BJ (cell line): Measurements from ENCODE around the gene PIK3CD. TPM values are rescaled to one million over a fixed set of nuclear protein-coding genes. Genes with fewer than 3 reads are reported as not detected.

Experiments
- CTCF ChIA-PET: fragments of 350-600 bp; formaldehyde crosslinking; extraction: SDS; loops from one replicate; lab custom pipeline; 2021; ENCODE audit warnings: antibody characterized with exemption, inconsistent platforms; lab: Yijun Ruan, JAX
- POLR2A ChIA-PET: fragments of 300-600 bp; sonication (Branson Sonifier 250); formaldehyde crosslinking; extraction: SDS; loops from one replicate; lab custom pipeline; 2021; ENCODE audit warnings: antibody characterized with exemption; lab: Charles Lee
- DNase-seq: peaks from one replicate; pipeline ENCODE4 v3.0.0-alpha.2; 2011; ENCODE audit warnings: low read depth
- H3K27me3 ChIP-seq: 2 replicates; pipeline ENCODE4 v1.6.0; 2011; ENCODE audit warnings: low read length; ENCODE audit not compliant: control insufficient read depth, insufficient read depth
- H3K36me3 ChIP-seq: 2 replicates; pipeline ENCODE4 v1.5.1; 2011; ENCODE audit warnings: low read length; ENCODE audit not compliant: control insufficient read depth, insufficient read depth
- H3K4me3 ChIP-seq: 2 replicates; pipeline ENCODE4 v1.5.1; 2011; ENCODE audit warnings: low read depth, mild to moderate bottlenecking, control low read depth, low read length
- polyA plus RNA-seq: library from polyadenylated mRNA; depleted of rRNA; stranded (reverse); fragments of >200 nt; gene quantifications from 2 replicates; pipeline ENCODE4 v1.2.3, GENCODE V29; 2011; rRNA removed
- TF ChIP-seq, protein P1 (sequence below): IDR thresholded peaks from 2 replicates; pipeline ENCODE4 v1.5.1; 2011; ENCODE audit warnings: low read depth, mild to moderate bottlenecking, control low read depth, inconsistent platforms, low read length, moderate library complexity; ENCODE audit not compliant: insufficient read depth

Gene PIK3CD
- polyA plus RNA-seq, 1 experiment: 9.2 TPM

DNA sequence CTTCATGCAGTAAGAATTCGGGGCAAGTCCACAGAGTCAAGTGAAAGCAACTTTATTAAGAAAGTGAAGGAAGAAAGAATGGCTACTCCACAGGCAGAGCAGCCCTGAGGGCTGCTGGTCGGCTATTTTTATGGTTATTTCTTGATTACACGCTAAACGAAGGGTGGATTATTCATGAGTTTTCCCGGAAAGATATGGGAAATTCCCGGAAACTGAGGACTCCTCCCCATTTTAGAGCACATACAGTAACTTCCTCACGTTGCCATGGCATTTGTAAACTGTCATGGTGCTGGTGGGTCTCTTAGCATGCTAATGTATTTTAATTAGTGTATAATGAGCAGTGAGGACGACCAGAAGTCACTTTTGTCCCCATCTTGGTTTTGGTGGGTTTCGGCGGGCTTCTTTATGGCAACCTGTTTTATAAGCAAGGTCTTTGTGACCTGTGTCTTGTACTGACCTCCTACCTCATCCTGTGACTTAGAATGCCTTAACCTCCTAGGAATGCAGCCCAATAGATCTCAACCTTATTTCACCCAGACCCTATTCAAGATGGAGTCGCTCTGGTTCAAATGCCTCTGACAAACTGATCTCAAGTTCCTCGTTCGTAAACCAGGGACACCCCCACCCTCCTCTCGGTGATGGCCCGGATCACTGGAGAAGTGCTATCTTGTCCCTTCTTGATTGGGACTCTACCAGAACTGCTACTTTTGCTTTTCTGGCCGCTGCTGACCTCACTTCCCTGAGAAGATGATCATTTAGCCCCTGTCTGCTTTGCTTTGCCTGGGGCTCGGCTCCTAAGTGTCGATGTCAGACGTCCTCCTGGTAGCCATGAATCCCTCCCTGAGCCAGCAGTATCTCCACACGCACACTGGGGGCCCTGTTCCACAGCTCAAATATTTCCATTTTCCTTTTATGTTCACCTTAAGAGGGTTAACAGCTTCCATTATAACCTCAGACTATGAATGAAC is 123.5 kb downstream of the PIK3CD start:
- ChIA-PET POLR2A (no interaction called here), CTCF (no interaction called here)
- H3K36me3 ChIP-seq: peaks cover 3% of the 10 kb centered on the region; the same call in 1 of the 2 replicates
- H3K4me3 ChIP-seq: no peak overlapping the region
- TF ChIP-seq, protein P1, sequence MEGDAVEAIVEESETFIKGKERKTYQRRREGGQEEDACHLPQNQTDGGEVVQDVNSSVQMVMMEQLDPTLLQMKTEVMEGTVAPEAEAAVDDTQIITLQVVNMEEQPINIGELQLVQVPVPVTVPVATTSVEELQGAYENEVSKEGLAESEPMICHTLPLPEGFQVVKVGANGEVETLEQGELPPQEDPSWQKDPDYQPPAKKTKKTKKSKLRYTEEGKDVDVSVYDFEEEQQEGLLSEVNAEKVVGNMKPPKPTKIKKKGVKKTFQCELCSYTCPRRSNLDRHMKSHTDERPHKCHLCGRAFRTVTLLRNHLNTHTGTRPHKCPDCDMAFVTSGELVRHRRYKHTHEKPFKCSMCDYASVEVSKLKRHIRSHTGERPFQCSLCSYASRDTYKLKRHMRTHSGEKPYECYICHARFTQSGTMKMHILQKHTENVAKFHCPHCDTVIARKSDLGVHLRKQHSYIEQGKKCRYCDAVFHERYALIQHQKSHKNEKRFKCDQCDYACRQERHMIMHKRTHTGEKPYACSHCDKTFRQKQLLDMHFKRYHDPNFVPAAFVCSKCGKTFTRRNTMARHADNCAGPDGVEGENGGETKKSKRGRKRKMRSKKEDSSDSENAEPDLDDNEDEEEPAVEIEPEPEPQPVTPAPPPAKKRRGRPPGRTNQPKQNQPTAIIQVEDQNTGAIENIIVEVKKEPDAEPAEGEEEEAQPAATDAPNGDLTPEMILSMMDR: no peak
- H3K27me3 ChIP-seq: no peaks in the 10 kb centered on the region
- DNase-seq: no peak

DNA sequence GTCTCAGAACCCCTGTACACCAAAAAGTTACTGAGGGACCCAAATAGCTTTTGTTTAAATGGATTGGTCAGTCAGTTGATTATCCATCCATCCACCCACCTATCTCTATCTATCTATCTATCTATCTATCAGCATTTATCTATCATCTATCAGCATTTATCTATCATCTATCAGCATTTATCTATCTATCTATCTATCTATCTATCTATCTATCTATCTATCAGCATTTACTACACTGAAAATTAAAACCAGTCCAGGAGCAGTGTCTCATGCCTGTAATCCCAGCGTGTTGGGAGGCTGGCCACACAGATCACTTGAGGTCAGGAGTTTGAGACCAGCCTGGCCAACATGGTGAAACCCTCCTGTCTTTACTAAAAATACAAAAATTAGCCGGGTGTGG is 125.2 kb downstream of the PIK3CD start:
- CTCF ChIA-PET: interaction anchor here (0.6 to 0.9 kb wide), 3 partner anchors 24 to 44 kb away, joined by 3 to 7 read pairs (median 5); no protein-coding TSS in a partner anchor
- no peak overlapping the region for H3K4me3 ChIP-seq
- H3K36me3 ChIP-seq: peaks cover 3% of the 10 kb centered on the region; the same call in 1 of the 2 replicates
- no peak for DNase-seq
- TF ChIP-seq, protein P1: no peak
- no peaks in the 10 kb centered on the region for H3K27me3 ChIP-seq
- POLR2A ChIA-PET: no interaction called here

Other genes with a start within 250 kb of the PIK3CD start
- 2.7 and 3.7 TPM in 2 replicates for gene SLC25A33, start 112.3 kb upstream of the PIK3CD start, polyA plus RNA-seq
- gene TMEM201, start 62.8 kb upstream of the PIK3CD start, polyA plus RNA-seq: 1.1 and 2.9 TPM in 2 replicates
- 25.9 and 34.3 TPM in 2 replicates for gene CLSTN1, start 172.2 kb downstream of the PIK3CD start, polyA plus RNA-seq